ENCODE measurements around the gene USP35. TPM values are rescaled to one million over a fixed set of nuclear protein-coding genes. Genes with fewer than 3 reads are reported as not detected.

The USP35 gene
- total RNA-seq, 1 donor from 2014 or later: 16.5 TPM

DNA sequence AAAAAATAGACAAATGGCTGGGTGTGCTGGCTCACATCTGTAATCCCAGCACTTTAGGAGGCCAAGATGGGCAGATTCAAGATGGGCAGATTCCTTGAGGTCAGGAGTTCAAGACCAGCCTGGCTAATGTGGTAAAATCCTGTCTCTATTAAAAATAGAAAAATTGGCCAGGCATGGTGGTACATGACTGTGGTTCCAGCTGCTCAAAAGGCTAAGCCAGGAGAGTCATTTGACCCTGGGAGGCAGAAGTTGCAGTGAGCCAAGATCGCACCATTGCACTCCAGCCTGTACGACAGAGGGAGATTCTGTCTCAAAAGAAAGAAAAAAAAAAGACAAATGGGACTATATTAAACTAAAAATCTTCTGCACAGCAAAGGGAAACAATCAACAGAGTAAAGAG lies 55.4 kb downstream of the USP35 start:
- no peak for DNase-seq (ENCODE audit: low spot score, unreplicated experiment)
- H3K36me3 Mint-ChIP-seq (ENCODE audit: insufficient read depth): peaks cover 37% of the 10 kb centered on the region
- no peaks in the 10 kb centered on the region for H3K4me1 Mint-ChIP-seq (ENCODE audit: low read depth)

DNA sequence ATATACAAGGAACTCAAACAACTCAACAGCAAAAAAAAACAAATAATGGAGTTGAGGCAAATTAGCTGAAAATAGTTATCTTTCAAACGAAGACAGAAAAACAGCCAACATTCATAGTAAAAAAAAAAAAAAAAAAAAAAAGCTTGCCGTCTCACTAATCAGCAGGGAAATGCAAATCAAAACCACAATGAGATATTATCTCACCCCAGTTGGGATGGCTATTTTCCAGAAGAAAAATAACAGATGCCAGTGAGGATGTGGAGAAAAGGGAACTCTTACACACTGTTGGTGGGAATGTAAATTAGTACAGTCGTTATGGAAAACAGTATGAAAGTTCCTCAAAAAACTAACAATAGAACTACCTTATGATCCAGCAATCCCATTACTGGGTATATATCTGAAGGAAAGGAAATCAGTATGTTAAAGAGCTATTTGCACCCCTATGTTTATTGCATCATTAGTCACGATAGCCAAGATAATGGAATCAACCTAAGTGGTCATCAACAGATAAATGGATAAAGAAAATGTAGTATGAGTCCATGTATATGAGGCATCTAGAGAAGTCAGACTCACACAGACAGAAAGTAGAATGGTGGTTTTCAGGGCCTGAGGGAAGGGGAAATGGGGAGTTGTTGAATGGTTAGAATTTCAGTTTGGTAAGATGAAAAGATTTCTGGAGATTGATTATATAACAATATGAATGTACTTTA lies 56.0 kb downstream of the USP35 start:
- Mint-ChIP-seq H3K27ac (no peak overlapping the region), H3K9me3 (ENCODE audit: low read depth) (peaks cover 11% of the 10 kb centered on the region), H3K36me3 (ENCODE audit: insufficient read depth) (peaks cover 33% of the 10 kb centered on the region), H3K4me3 (ENCODE audit: low read depth) (no peak overlapping the region), H3K27me3 (no peaks in the 10 kb centered on the region), H3K4me1 (ENCODE audit: low read depth) (no peaks in the 10 kb centered on the region)
- TF ChIP-seq CTCF (IDR thresholded peaks at IDR 0.05; ENCODE audit: unreplicated experiment): no peak
- DNase-seq (ENCODE audit: low spot score, unreplicated experiment): no peak

More for the DNA sequence above, 55.4 kb downstream of the USP35 start:
- peaks cover 11% of the 10 kb centered on the region for H3K9me3 Mint-ChIP-seq (ENCODE audit: low read depth)
- H3K4me3 Mint-ChIP-seq (ENCODE audit: low read depth): no peak overlapping the region
- H3K27me3 Mint-ChIP-seq: no peaks in the 10 kb centered on the region
- no peak for TF ChIP-seq CTCF (IDR thresholded peaks at IDR 0.05; ENCODE audit: unreplicated experiment)
- H3K27ac Mint-ChIP-seq: no peak overlapping the region

- Mint-ChIP-seq H3K27me3 (no peaks in the 10 kb centered on the region), H3K4me1 (ENCODE audit: low read depth) (peaks cover 8% of the 10 kb centered on the region), H3K36me3 (ENCODE audit: insufficient read depth) (peaks cover 23% of the 10 kb centered on the region), H3K27ac (no peak overlapping the region), H3K4me3 (ENCODE audit: low read depth) (no peak overlapping the region), H3K9me3 (ENCODE audit: low read depth) (no peaks in the 10 kb centered on the region)
- TF ChIP-seq CTCF (IDR thresholded peaks at IDR 0.05; ENCODE audit: unreplicated experiment): no peak
- no peak for DNase-seq (ENCODE audit: low spot score, unreplicated experiment)
Observed at GRCh38 chr11:78248191-78248590, 59.5 kb downstream of the USP35 start.

GRCh38 chr11:78248903-78249302 lies 60.2 kb downstream of the USP35 start:
- H3K27me3 Mint-ChIP-seq: no peaks in the 10 kb centered on the region
- H3K9me3 Mint-ChIP-seq (ENCODE audit: low read depth): no peaks in the 10 kb centered on the region
- no peak overlapping the region for H3K4me3 Mint-ChIP-seq (ENCODE audit: low read depth)
- H3K4me1 Mint-ChIP-seq (ENCODE audit: low read depth): peaks cover 8% of the 10 kb centered on the region
- H3K36me3 Mint-ChIP-seq (ENCODE audit: insufficient read depth): peaks cover 24% of the 10 kb centered on the region
- no peak for TF ChIP-seq CTCF (IDR thresholded peaks at IDR 0.05; ENCODE audit: unreplicated experiment)
- DNase-seq (ENCODE audit: low spot score, unreplicated experiment): no peak
- no peak overlapping the region for H3K27ac Mint-ChIP-seq

DNA sequence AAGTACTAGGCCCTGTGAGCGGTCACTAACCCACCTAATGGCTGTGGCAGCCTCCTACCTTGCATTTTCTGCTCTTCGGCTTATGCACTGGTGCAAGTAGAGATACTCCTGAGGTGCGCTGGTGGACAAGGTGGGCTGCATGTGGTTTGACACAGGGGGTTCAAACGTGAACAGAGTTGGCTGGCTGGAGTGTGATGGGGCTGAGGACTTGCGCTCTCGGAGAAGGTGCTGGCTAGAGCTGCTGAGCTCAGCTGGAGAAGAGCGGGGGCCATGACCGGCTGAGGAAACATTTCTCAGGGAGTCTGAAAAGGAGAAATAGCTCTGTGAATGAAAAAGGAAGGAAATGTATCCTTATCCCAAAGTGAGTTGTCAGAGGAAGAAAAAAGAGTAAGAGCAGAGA lies 61.4 kb downstream of the USP35 start:
- Mint-ChIP-seq H3K27me3 (no peaks in the 10 kb centered on the region), H3K4me3 (ENCODE audit: low read depth) (no peak overlapping the region), H3K9me3 (ENCODE audit: low read depth) (no peaks in the 10 kb centered on the region), H3K27ac (peak overlapping the region; percentile 71), H3K4me1 (ENCODE audit: low read depth) (peaks cover 8% of the 10 kb centered on the region), H3K36me3 (ENCODE audit: insufficient read depth) (peaks cover 19% of the 10 kb centered on the region)
- no peak for DNase-seq (ENCODE audit: low spot score, unreplicated experiment)
- no peak for TF ChIP-seq CTCF (IDR thresholded peaks at IDR 0.05; ENCODE audit: unreplicated experiment)

Data from progenitor cell of endocrine pancreas (in vitro differentiated cells).